Measurements from ENCODE around the gene SRP9. TPM values are rescaled to one million over a fixed set of nuclear protein-coding genes. Genes with fewer than 3 reads are reported as not detected.

Gene SRP9
- total and polyA plus RNA-seq, 2 experiments from 2014 or later: 640 to 728 TPM

DNA sequence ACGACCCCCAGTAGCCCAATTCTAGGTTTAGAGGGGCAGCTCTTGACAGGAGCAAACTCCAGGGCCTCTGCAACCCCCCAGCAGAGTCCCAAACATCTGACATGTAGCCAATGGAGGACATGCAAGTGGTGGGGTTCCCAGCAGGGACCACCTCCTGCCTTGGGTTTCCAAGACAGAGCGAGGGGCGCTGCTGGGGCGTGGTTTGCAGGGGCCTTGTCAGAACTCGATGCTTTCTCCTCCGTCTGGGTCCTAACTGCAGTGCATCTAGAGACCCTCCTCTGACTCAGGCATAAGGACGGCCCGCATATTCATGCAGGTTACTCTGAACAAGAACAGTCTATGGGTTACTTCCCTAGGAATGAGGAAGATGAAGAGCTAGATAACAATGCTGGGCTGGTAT lies 49.5 kb downstream of the SRP9 start (continued):
- TF ChIP-seq, protein P1, sequence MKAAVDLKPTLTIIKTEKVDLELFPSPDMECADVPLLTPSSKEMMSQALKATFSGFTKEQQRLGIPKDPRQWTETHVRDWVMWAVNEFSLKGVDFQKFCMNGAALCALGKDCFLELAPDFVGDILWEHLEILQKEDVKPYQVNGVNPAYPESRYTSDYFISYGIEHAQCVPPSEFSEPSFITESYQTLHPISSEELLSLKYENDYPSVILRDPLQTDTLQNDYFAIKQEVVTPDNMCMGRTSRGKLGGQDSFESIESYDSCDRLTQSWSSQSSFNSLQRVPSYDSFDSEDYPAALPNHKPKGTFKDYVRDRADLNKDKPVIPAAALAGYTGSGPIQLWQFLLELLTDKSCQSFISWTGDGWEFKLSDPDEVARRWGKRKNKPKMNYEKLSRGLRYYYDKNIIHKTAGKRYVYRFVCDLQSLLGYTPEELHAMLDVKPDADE (IDR thresholded peaks at IDR 0.05): no peak
- no peak for TF ChIP-seq POLR2AphosphoS5 (IDR thresholded peaks at IDR 0.05; ENCODE audit: low read depth)
- no peak for TF ChIP-seq JUNB (IDR thresholded peaks at IDR 0.05; ENCODE audit: unreplicated experiment)
- TF ChIP-seq ZNF331 (CRISPR knock-in tag; IDR thresholded peaks at IDR 0.05; ENCODE audit: low read depth): no peak
- TF ChIP-seq EZH2phosphoT487 (IDR thresholded peaks at IDR 0.05; ENCODE audit: unreplicated experiment): no peak
- no peak for TF ChIP-seq STAT1 (IDR thresholded peaks at IDR 0.05; ENCODE audit: unreplicated experiment)

DNA sequence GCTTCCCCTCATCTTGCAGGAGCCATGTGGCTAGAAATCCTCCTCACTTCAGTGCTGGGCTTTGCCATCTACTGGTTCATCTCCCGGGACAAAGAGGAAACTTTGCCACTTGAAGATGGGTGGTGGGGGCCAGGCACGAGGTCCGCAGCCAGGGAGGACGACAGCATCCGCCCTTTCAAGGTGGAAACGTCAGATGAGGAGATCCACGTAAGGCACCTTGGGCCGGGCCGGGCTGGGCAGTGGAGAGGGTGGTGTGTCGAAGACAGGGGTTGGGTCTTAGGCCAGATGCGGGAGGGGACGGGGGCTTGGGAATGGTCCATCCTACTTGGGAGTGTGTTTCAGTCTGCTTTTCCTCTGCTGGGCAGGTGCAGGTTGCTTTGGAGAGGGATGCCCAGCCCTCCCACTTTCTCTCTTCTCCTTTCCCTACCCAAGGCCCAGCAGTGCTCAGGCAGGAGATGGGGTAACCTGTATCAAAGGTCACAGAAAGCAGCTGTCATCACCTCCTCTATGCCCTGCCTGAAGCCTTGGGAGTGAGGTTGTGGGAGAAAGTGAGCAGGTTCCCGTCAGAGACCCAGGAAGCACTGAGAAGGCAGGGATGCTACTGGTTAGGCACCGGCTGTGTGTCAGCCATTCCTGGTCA lies 51.2 kb downstream of the SRP9 start:
- Mint-ChIP-seq H3K9me3 (no peaks in the 10 kb centered on the region), H3K27ac (no peak overlapping the region), H3K4me3 (no peak overlapping the region), H3K4me1 (peaks cover 34% of the 10 kb centered on the region), H3K27me3 (ENCODE audit: insufficient read depth, low read depth, poor library complexity) (peaks cover 13% of the 10 kb centered on the region), H3K36me3 (ENCODE audit: low read depth) (peaks cover 25% of the 10 kb centered on the region)
- peaks cover 17% of the 10 kb centered on the region for H3K79me2 ChIP-seq (replicated peaks; ENCODE audit: insufficient read depth)
- H3K4me2 ChIP-seq: no peak overlapping the region
- H3K4me3 ChIP-seq: no peak overlapping the region
- no peak overlapping the region for H3K27ac ChIP-seq (ENCODE audit: low read depth)
- H3K36me3 ChIP-seq (ENCODE audit: insufficient read depth): peaks cover 20% of the 10 kb centered on the region
- ATAC-seq (no peak), DNase-seq (ENCODE audit: low spot score) (no peak)
- H3K9me2 ChIP-seq (ENCODE audit: insufficient read depth): no peaks in the 10 kb centered on the region
- peaks cover 18% of the 10 kb centered on the region for H3K4me1 ChIP-seq (ENCODE audit: insufficient read depth)
- H3F3A ChIP-seq (replicated peaks; ENCODE audit: low read depth): peaks cover 3% of the 10 kb centered on the region; the same call in 1 of the 2 replicates
- TF ChIP-seq CREB1 (CRISPR knock-in tag; IDR thresholded peaks at IDR 0.05; ENCODE audit: low read depth) (no peak), EZH2 (IDR thresholded peaks at IDR 0.05; ENCODE audit: low read depth, unreplicated experiment) (no peak)
- TF ChIP-seq, protein P2, sequence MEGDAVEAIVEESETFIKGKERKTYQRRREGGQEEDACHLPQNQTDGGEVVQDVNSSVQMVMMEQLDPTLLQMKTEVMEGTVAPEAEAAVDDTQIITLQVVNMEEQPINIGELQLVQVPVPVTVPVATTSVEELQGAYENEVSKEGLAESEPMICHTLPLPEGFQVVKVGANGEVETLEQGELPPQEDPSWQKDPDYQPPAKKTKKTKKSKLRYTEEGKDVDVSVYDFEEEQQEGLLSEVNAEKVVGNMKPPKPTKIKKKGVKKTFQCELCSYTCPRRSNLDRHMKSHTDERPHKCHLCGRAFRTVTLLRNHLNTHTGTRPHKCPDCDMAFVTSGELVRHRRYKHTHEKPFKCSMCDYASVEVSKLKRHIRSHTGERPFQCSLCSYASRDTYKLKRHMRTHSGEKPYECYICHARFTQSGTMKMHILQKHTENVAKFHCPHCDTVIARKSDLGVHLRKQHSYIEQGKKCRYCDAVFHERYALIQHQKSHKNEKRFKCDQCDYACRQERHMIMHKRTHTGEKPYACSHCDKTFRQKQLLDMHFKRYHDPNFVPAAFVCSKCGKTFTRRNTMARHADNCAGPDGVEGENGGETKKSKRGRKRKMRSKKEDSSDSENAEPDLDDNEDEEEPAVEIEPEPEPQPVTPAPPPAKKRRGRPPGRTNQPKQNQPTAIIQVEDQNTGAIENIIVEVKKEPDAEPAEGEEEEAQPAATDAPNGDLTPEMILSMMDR (conservative IDR thresholded peaks at IDR 0.05; ENCODE audit: low read depth in 2 of 2): no peak
- TF ChIP-seq, protein P3, sequence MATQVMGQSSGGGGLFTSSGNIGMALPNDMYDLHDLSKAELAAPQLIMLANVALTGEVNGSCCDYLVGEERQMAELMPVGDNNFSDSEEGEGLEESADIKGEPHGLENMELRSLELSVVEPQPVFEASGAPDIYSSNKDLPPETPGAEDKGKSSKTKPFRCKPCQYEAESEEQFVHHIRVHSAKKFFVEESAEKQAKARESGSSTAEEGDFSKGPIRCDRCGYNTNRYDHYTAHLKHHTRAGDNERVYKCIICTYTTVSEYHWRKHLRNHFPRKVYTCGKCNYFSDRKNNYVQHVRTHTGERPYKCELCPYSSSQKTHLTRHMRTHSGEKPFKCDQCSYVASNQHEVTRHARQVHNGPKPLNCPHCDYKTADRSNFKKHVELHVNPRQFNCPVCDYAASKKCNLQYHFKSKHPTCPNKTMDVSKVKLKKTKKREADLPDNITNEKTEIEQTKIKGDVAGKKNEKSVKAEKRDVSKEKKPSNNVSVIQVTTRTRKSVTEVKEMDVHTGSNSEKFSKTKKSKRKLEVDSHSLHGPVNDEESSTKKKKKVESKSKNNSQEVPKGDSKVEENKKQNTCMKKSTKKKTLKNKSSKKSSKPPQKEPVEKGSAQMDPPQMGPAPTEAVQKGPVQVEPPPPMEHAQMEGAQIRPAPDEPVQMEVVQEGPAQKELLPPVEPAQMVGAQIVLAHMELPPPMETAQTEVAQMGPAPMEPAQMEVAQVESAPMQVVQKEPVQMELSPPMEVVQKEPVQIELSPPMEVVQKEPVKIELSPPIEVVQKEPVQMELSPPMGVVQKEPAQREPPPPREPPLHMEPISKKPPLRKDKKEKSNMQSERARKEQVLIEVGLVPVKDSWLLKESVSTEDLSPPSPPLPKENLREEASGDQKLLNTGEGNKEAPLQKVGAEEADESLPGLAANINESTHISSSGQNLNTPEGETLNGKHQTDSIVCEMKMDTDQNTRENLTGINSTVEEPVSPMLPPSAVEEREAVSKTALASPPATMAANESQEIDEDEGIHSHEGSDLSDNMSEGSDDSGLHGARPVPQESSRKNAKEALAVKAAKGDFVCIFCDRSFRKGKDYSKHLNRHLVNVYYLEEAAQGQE (IDR thresholded peaks at IDR 0.05; ENCODE audit: unreplicated experiment): no peak
- no peaks in the 10 kb centered on the region for H3K27me3 ChIP-seq (ENCODE audit: insufficient read depth)
- H4K20me1 ChIP-seq (replicated peaks; ENCODE audit: insufficient read depth): peaks cover 8% of the 10 kb centered on the region
- H2AFZ ChIP-seq: no peak overlapping the region

Measured in GM23338 (cell line).